ENCODE measurements around the gene PDE6D.

GRCh38 chr2:231687961-231688360, 93.1 kb downstream of the PDE6D start:
- no peak for TF ChIP-seq POLR2A (IDR thresholded peaks at IDR 0.05; ENCODE audit: low read depth, low read length)
- TF ChIP-seq TAF1 (IDR thresholded peaks at IDR 0.05; ENCODE audit: low read depth, low read length): no peak
- TF ChIP-seq POLR2AphosphoS5 (IDR thresholded peaks at IDR 0.05; ENCODE audit: low read depth, low read length): no peak
- TF ChIP-seq POU2F2 (IDR thresholded peaks at IDR 0.05; ENCODE audit: low read depth, low read length): no peak

Data from GM12891 (cell line).